HL-60 (cell line): ENCODE results near the gene DOK7.

Experiments used
- CTCF ChIP-seq: IDR thresholded peaks from one replicate; pipeline ENCODE4 v1.5.1; 2011; ENCODE audit warnings: low read length, control low read depth, inconsistent platforms; ENCODE audit not compliant: insufficient read depth
- POLR2AphosphoS5 ChIP-seq: IDR thresholded peaks from 2 replicates; pipeline ENCODE4 v1.6.1; 2012; ENCODE audit warnings: low read depth
- REST ChIP-seq: IDR thresholded peaks from 2 replicates; pipeline ENCODE4 v1.6.1; 2012; ENCODE audit warnings: low read depth; ENCODE audit not compliant: insufficient replicate concordance
- SPI1 ChIP-seq: IDR thresholded peaks from 2 replicates; pipeline ENCODE4 v1.6.1; 2012; ENCODE audit warnings: low read depth, mild to moderate bottlenecking, borderline replicate concordance

- TF ChIP-seq CTCF = peak; percentile 97
- TF ChIP-seq POLR2AphosphoS5 = no peak
- no peak for TF ChIP-seq REST
- no peak for TF ChIP-seq SPI1
These were observed 17.5 kb downstream of the DOK7 start for GRCh38 chr4:3480528-3481112.
